OCI-LY1 (cell line): Measurements from ENCODE around the gene TMEM200A.

Experiments used
- H2AFZ ChIP-seq: fragments of 200-600 bp; sonication (generic), shearing (Covaris generic); 2 replicates; pipeline ENCODE4 v1.6.0; 2014; ENCODE audit warnings: antibody characterized with exemption, mild to moderate bottlenecking, low read length
- H3F3A ChIP-seq: fragments of 200-600 bp; sonication (generic), shearing (Covaris generic); 2 replicates; pipeline ENCODE4 v1.6.0; 2014; ENCODE audit warnings: mild to moderate bottlenecking, antibody characterized with exemption, low read length, moderate library complexity; ENCODE audit not compliant: insufficient read depth
- H3K27ac ChIP-seq: fragments of 200-600 bp; sonication (generic); 2 replicates; pipeline ENCODE4 v1.5.1; 2014; ENCODE audit warnings: low read length, mixed run types, mild to moderate bottlenecking, low read depth; ENCODE audit not compliant: poor library complexity, severe bottlenecking
- H3K27me3 ChIP-seq: fragments of 200-600 bp; sonication (generic); 2 replicates; pipeline ENCODE4 v1.6.0; 2014; ENCODE audit warnings: antibody characterized with exemption, mild to moderate bottlenecking, low read length, moderate library complexity; ENCODE audit not compliant: insufficient read depth
- H3K36me3 ChIP-seq: fragments of 200-600 bp; sonication (generic); 2 replicates; pipeline ENCODE4 v1.6.1; 2014; ENCODE audit warnings: mild to moderate bottlenecking, antibody characterized with exemption, low read length, moderate library complexity, mixed read lengths; ENCODE audit not compliant: insufficient read depth
- H3K4me1 ChIP-seq: fragments of 200-600 bp; sonication (generic); 2 replicates; pipeline ENCODE4 v1.5.1; 2014; ENCODE audit warnings: mild to moderate bottlenecking, low read length, moderate library complexity; ENCODE audit not compliant: insufficient read depth, severe bottlenecking
- H3K4me2 ChIP-seq: fragments of 200-600 bp; sonication (generic), shearing (Covaris generic); 2 replicates; pipeline ENCODE4 v1.6.1; 2014; ENCODE audit warnings: low read length
- H3K4me3 ChIP-seq: fragments of 200-600 bp; sonication (generic); 2 replicates; pipeline ENCODE4 v1.5.1; 2014; ENCODE audit warnings: low read length, low read depth, mild to moderate bottlenecking, mixed read lengths; ENCODE audit not compliant: poor library complexity, severe bottlenecking
- H3K79me2 ChIP-seq: fragments of 200-600 bp; shearing (Covaris generic); 2 replicates; pipeline ENCODE4 v1.6.1; 2016; ENCODE audit warnings: mixed run types, low read length, mixed read lengths; ENCODE audit not compliant: insufficient read depth
- H3K9ac ChIP-seq: fragments of 200-600 bp; sonication (generic), shearing (Covaris generic); 2 replicates; pipeline ENCODE4 v1.6.1; 2014; ENCODE audit warnings: mild to moderate bottlenecking, low read length, mixed read lengths
- H3K9me2 ChIP-seq: fragments of 200-600 bp; sonication (generic), shearing (Covaris generic); 2 replicates; pipeline ENCODE4 v1.6.1; 2014; ENCODE audit warnings: low read depth, mild to moderate bottlenecking, low read length, mixed read lengths
- H3K9me3 ChIP-seq: fragments of 200-600 bp; shearing (Covaris generic); 2 replicates; pipeline ENCODE4 v1.6.1; 2014; ENCODE audit warnings: low read length, mixed read lengths
- H4K20me1 ChIP-seq: fragments of 200-600 bp; sonication (generic), shearing (Covaris generic); 2 replicates; pipeline ENCODE4 v1.6.0; 2016; ENCODE audit warnings: mild to moderate bottlenecking, low read length; ENCODE audit not compliant: insufficient read depth
- EZH2 ChIP-seq: fragments of 200-600 bp; sonication (generic), shearing (Covaris generic); IDR thresholded peaks from 2 replicates; pipeline ENCODE4 v1.8.0; 2017; ENCODE audit warnings: borderline replicate concordance, mixed run types, mild to moderate bottlenecking, antibody characterized with exemption, low read length, moderate library complexity, mixed read lengths
- TF ChIP-seq, protein P1 (sequence below): fragments of 200-600 bp; sonication (generic), shearing (Covaris generic); IDR thresholded peaks from 2 replicates; pipeline ENCODE4 v1.5.1; 2017; ENCODE audit warnings: mild to moderate bottlenecking, antibody characterized with exemption, low read length, moderate library complexity, mixed read lengths

The TMEM200A gene

DNA sequence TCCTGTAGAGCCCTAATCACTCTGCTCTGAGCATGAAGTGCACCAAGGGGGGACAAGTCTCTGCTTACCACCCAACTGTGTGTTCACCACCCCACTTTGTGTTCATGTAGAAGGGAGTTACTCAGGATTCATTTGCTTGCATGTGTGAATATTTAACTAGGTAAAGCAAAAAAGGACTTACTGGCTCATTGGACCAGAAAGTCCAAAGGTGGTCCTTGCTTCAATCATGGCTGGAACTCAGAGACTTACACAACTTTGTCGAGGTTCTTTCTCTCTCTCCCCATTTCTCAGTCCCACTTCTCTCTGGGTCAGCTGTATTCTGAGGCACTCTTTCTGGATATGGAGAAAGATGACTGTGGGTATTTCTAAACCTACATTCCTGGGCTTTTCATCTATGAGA lies 4.0 kb downstream of the TMEM200A start:
- no peak overlapping the region for H3K4me3 ChIP-seq
- H3K79me2 ChIP-seq, result no peaks in the 10 kb centered on the region
- no peak overlapping the region for H3K4me2 ChIP-seq
- H3F3A ChIP-seq, result no peaks in the 10 kb centered on the region
- no peaks in the 10 kb centered on the region for H4K20me1 ChIP-seq
- H3K27ac ChIP-seq, result no peak overlapping the region
- H3K4me1 ChIP-seq, result no peaks in the 10 kb centered on the region
- no peaks in the 10 kb centered on the region for H3K27me3 ChIP-seq
- no peaks in the 10 kb centered on the region for H3K36me3 ChIP-seq
- H3K9me2 ChIP-seq, result no peaks in the 10 kb centered on the region
- no peak overlapping the region for H3K9ac ChIP-seq
- no peak overlapping the region for H2AFZ ChIP-seq
- TF ChIP-seq, protein P1, sequence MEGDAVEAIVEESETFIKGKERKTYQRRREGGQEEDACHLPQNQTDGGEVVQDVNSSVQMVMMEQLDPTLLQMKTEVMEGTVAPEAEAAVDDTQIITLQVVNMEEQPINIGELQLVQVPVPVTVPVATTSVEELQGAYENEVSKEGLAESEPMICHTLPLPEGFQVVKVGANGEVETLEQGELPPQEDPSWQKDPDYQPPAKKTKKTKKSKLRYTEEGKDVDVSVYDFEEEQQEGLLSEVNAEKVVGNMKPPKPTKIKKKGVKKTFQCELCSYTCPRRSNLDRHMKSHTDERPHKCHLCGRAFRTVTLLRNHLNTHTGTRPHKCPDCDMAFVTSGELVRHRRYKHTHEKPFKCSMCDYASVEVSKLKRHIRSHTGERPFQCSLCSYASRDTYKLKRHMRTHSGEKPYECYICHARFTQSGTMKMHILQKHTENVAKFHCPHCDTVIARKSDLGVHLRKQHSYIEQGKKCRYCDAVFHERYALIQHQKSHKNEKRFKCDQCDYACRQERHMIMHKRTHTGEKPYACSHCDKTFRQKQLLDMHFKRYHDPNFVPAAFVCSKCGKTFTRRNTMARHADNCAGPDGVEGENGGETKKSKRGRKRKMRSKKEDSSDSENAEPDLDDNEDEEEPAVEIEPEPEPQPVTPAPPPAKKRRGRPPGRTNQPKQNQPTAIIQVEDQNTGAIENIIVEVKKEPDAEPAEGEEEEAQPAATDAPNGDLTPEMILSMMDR, result no peak
- no peak for TF ChIP-seq EZH2
- H3K9me3 ChIP-seq, result no peaks in the 10 kb centered on the region

GRCh38 chr6:130371921-130372420 lies 6.2 kb downstream of the TMEM200A start:
- Histone ChIP-seq H3K9ac (no peak overlapping the region), H4K20me1 (no peaks in the 10 kb centered on the region), H3K4me2 (no peak overlapping the region), H3K4me3 (no peak overlapping the region), H3K9me2 (no peaks in the 10 kb centered on the region), H3K9me3 (no peaks in the 10 kb centered on the region), H2AFZ (no peak overlapping the region), H3K27ac (no peak overlapping the region), H3F3A (no peaks in the 10 kb centered on the region), H3K4me1 (no peaks in the 10 kb centered on the region), H3K79me2 (no peaks in the 10 kb centered on the region), H3K36me3 (no peaks in the 10 kb centered on the region), H3K27me3 (no peaks in the 10 kb centered on the region)
- no peak for TF ChIP-seq EZH2
- TF ChIP-seq, protein P1, result no peak

DNA sequence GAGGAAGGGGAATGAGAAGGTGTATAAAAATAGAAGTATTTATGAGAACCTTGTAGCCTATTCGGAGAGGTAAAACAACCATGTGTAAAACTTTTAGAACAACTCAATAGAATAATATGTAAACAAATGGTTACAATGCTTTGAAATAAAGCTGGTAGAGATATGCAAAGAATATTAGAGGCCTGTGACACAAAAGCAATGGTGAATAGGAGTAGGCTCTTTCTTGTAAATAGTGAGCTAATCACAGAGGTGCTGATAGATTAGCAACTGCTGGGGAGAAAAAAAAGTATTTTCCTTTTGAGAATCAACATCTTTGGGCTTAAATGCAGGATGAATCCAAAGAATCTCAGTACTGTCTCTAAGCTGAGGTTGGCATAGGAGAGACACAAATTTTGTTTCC lies 7.0 kb downstream of the TMEM200A start:
- H3K4me3 ChIP-seq, result no peak overlapping the region
- no peaks in the 10 kb centered on the region for H4K20me1 ChIP-seq
- H3F3A ChIP-seq, result no peaks in the 10 kb centered on the region
- no peaks in the 10 kb centered on the region for H3K9me3 ChIP-seq
- no peak overlapping the region for H3K9ac ChIP-seq
- H3K79me2 ChIP-seq, result no peaks in the 10 kb centered on the region
- TF ChIP-seq, protein P1, result no peak
- TF ChIP-seq EZH2, result no peak
- H3K27ac ChIP-seq, result no peak overlapping the region
- H2AFZ ChIP-seq, result no peak overlapping the region
- H3K4me1 ChIP-seq, result no peaks in the 10 kb centered on the region
- H3K27me3 ChIP-seq, result no peaks in the 10 kb centered on the region
- H3K4me2 ChIP-seq, result no peak overlapping the region
- H3K36me3 ChIP-seq, result no peaks in the 10 kb centered on the region
- no peaks in the 10 kb centered on the region for H3K9me2 ChIP-seq
